Measurements from ENCODE around the gene GLS. TPM values are rescaled to one million over a fixed set of nuclear protein-coding genes. Genes with fewer than 3 reads are reported as not detected.

The GLS gene
- polyA plus RNA-seq (2013, experiment 1 of 2) = 23.2 TPM
- polyA plus RNA-seq (2013, experiment 2 of 2) = 24.7 TPM

- Histone ChIP-seq H3K27ac (replicated peaks; ENCODE audit: low read length) (peak within 1 kb of the TSS; percentile 68), H3K4ac (ENCODE audit: low read length) (no peak within 1 kb of the TSS), H3K18ac (ENCODE audit: low read length) (peak within 1 kb of the TSS; percentile 98), H3K27me3 (ENCODE audit: control insufficient read depth in 3 of 3, insufficient read depth in 3 of 3, low read depth in 1 of 3, low read length in 3 of 3) (no peaks in the 10 kb centered on the region), H3K9me3 (replicated peaks in 1 of 2; ENCODE audit: control insufficient read depth in 2 of 2, insufficient read depth in 1 of 2, low read depth in 1 of 2, low read length in 2 of 2) (no peaks in the 10 kb centered on the region), H2BK5ac (ENCODE audit: low read length) (peak within 1 kb of the TSS; percentile 88), H3K4me1 (ENCODE audit: control insufficient read depth in 2 of 2, insufficient read depth in 1 of 2, low read depth in 1 of 2, low read length in 2 of 2) (peaks cover 1 to 12% of the 10 kb centered on the region in 2 donors), H2AK5ac (ENCODE audit: low read depth, low read length) (peak within 1 kb of the TSS; percentile 88), H2AFZ (ENCODE audit: low read length) (peak within 1 kb of the TSS; percentile 99), H3K79me1 (ENCODE audit: low read depth, low read length) (peaks cover 6% of the 10 kb centered on the region), H3K9ac (ENCODE audit: low read depth, low read length, poor library complexity) (peak within 1 kb of the TSS; percentile 95), H2BK12ac (ENCODE audit: low read length) (peak within 1 kb of the TSS; percentile 73), H3K4me2 (ENCODE audit: insufficient read depth, low read length, poor library complexity, severe bottlenecking) (peak within 1 kb of the TSS; percentile 84), H3K23ac (ENCODE audit: low read depth, low read length, poor library complexity) (peak within 1 kb of the TSS; percentile 97), H4K91ac (ENCODE audit: low read depth, low read length, poor library complexity) (no peak within 1 kb of the TSS), H3K14ac (ENCODE audit: low read length) (peak within 1 kb of the TSS; percentile 89), H3K36me3 (replicated peaks in 1 of 2; ENCODE audit: control insufficient read depth in 2 of 2, insufficient read depth in 2 of 2, low read length in 2 of 2) (peaks cover 0 to 3% of the 10 kb centered on the region in 2 donors), H2BK120ac (ENCODE audit: low read depth, low read length) (no peak within 1 kb of the TSS), H2BK15ac (ENCODE audit: low read length) (peak within 1 kb of the TSS; percentile 83), H4K8ac (ENCODE audit: low read depth, low read length) (peak within 1 kb of the TSS; percentile 43), H3K4me3 (ENCODE audit: low read length in 2 of 2) (peak within 1 kb of the TSS; percentile 83 to 99)
- no CpG with 5 or more reads among the region's 56 CpGs for WGBS, 2 donors (ENCODE audit: extremely low coverage in 2 of 2, insufficient read length in 2 of 2, insufficient replicate concordance in 1 of 2)
- DNase-seq (ENCODE audit: low spot score) = peak; percentile 96
These were observed at the start of gene GLS for GRCh38 chr2:190880378-190881083. GLS (plus strand) TSS chr2:190880821; CDS start chr2:190881085, 264 bp downstream.

- H2BK120ac ChIP-seq (ENCODE audit: low read depth, low read length) = no peak overlapping the region
- H3K9me3 ChIP-seq (replicated peaks in 1 of 2; ENCODE audit: control insufficient read depth in 2 of 2, insufficient read depth in 1 of 2, low read depth in 1 of 2, low read length in 2 of 2) = no peaks in the 10 kb centered on the region
- no CpG with 5 or more reads among the region's 3 CpGs for WGBS, 2 donors (ENCODE audit: extremely low coverage in 2 of 2, insufficient read length in 2 of 2, insufficient replicate concordance in 1 of 2)
These were observed 48.7 kb upstream of the GLS start for GRCh38 chr2:190831941-190832340.

GRCh38 chr2:190834890-190835208, 45.8 kb upstream of the GLS start:
- H4K91ac ChIP-seq (ENCODE audit: low read depth, low read length, poor library complexity) = no peak overlapping the region
- H3K36me3 ChIP-seq (replicated peaks in 1 of 2; ENCODE audit: control insufficient read depth in 2 of 2, insufficient read depth in 2 of 2, low read length in 2 of 2) = no peaks in the 10 kb centered on the region
- H3K4me1 ChIP-seq (ENCODE audit: control insufficient read depth in 2 of 2, insufficient read depth in 1 of 2, low read depth in 1 of 2, low read length in 2 of 2) = no peaks in the 10 kb centered on the region
- no peaks in the 10 kb centered on the region for H3K9me3 ChIP-seq (replicated peaks in 1 of 2; ENCODE audit: control insufficient read depth in 2 of 2, insufficient read depth in 1 of 2, low read depth in 1 of 2, low read length in 2 of 2)
- no peaks in the 10 kb centered on the region for H3K79me1 ChIP-seq (ENCODE audit: low read depth, low read length)
- no peak overlapping the region for H3K27ac ChIP-seq (replicated peaks; ENCODE audit: low read length)
- no peak overlapping the region for H3K9ac ChIP-seq (ENCODE audit: low read depth, low read length, poor library complexity)
- H2BK5ac ChIP-seq (ENCODE audit: low read length) = no peak overlapping the region
- no peak for DNase-seq (ENCODE audit: low spot score)
- H2AK5ac ChIP-seq (ENCODE audit: low read depth, low read length) = no peak overlapping the region
- no peak overlapping the region for H3K18ac ChIP-seq (ENCODE audit: low read length)
- no peak overlapping the region for H3K14ac ChIP-seq (ENCODE audit: low read length)
- no peak overlapping the region for H3K23ac ChIP-seq (ENCODE audit: low read depth, low read length, poor library complexity)
- no peak overlapping the region for H2BK12ac ChIP-seq (ENCODE audit: low read length)
- no peak overlapping the region for H2BK120ac ChIP-seq (ENCODE audit: low read depth, low read length)
- no peak overlapping the region for H2BK15ac ChIP-seq (ENCODE audit: low read length)
- H2AFZ ChIP-seq (ENCODE audit: low read length) = no peak overlapping the region
- no CpG with 5 or more reads among the region's 1 CpG for WGBS, 2 donors (ENCODE audit: extremely low coverage in 2 of 2, insufficient read length in 2 of 2, insufficient replicate concordance in 1 of 2)
- no peak overlapping the region for H3K4me3 ChIP-seq (ENCODE audit: low read length in 2 of 2)
- H3K4ac ChIP-seq (ENCODE audit: low read length) = no peak overlapping the region
- peaks cover 0 to 4% (median 0%) of the 10 kb centered on the region in 3 experiments for H3K27me3 ChIP-seq (ENCODE audit: control insufficient read depth in 3 of 3, insufficient read depth in 3 of 3, low read depth in 1 of 3, low read length in 3 of 3)
- H4K8ac ChIP-seq (ENCODE audit: low read depth, low read length) = no peak overlapping the region
- no peak overlapping the region for H3K4me2 ChIP-seq (ENCODE audit: insufficient read depth, low read length, poor library complexity, severe bottlenecking)

More at GRCh38 chr2:190831941-190832340, 48.7 kb upstream of the GLS start:
- no peaks in the 10 kb centered on the region for H3K79me1 ChIP-seq (ENCODE audit: low read depth, low read length)
- H3K4ac ChIP-seq (ENCODE audit: low read length) = no peak overlapping the region
- no peaks in the 10 kb centered on the region for H3K36me3 ChIP-seq (replicated peaks in 1 of 2; ENCODE audit: control insufficient read depth in 2 of 2, insufficient read depth in 2 of 2, low read length in 2 of 2)
- H4K8ac ChIP-seq (ENCODE audit: low read depth, low read length) = no peak overlapping the region
- no peak for DNase-seq (ENCODE audit: low spot score)
- H2BK15ac ChIP-seq (ENCODE audit: low read length) = no peak overlapping the region
- no peak overlapping the region for H3K9ac ChIP-seq (ENCODE audit: low read depth, low read length, poor library complexity)
- H3K27ac ChIP-seq (replicated peaks; ENCODE audit: low read length) = no peak overlapping the region
- H3K14ac ChIP-seq (ENCODE audit: low read length) = no peak overlapping the region
- no peak overlapping the region for H2AFZ ChIP-seq (ENCODE audit: low read length)
- no peak overlapping the region for H2BK12ac ChIP-seq (ENCODE audit: low read length)
- H3K4me2 ChIP-seq (ENCODE audit: insufficient read depth, low read length, poor library complexity, severe bottlenecking) = no peak overlapping the region
- H2AK5ac ChIP-seq (ENCODE audit: low read depth, low read length) = no peak overlapping the region
- no peak overlapping the region for H4K91ac ChIP-seq (ENCODE audit: low read depth, low read length, poor library complexity)
- no peaks in the 10 kb centered on the region for H3K4me1 ChIP-seq (ENCODE audit: control insufficient read depth in 2 of 2, insufficient read depth in 1 of 2, low read depth in 1 of 2, low read length in 2 of 2)
- peaks cover 0 to 4% (median 0%) of the 10 kb centered on the region in 3 experiments for H3K27me3 ChIP-seq (ENCODE audit: control insufficient read depth in 3 of 3, insufficient read depth in 3 of 3, low read depth in 1 of 3, low read length in 3 of 3)
- no peak overlapping the region for H3K4me3 ChIP-seq (ENCODE audit: low read length in 2 of 2)
- H3K18ac ChIP-seq (ENCODE audit: low read length) = no peak overlapping the region
- H2BK5ac ChIP-seq (ENCODE audit: low read length) = no peak overlapping the region
- no peak overlapping the region for H3K23ac ChIP-seq (ENCODE audit: low read depth, low read length, poor library complexity)

GRCh38 chr2:190835303-190835930, 45.2 kb upstream of the GLS start:
- H2BK5ac ChIP-seq (ENCODE audit: low read length) = no peak overlapping the region
- no CpG with 5 or more reads among the region's 3 CpGs for WGBS, 2 donors (ENCODE audit: extremely low coverage in 2 of 2, insufficient read length in 2 of 2, insufficient replicate concordance in 1 of 2)
- no peak overlapping the region for H2BK15ac ChIP-seq (ENCODE audit: low read length)
- no peak overlapping the region for H2BK12ac ChIP-seq (ENCODE audit: low read length)
- no peaks in the 10 kb centered on the region for H3K9me3 ChIP-seq (replicated peaks in 1 of 2; ENCODE audit: control insufficient read depth in 2 of 2, insufficient read depth in 1 of 2, low read depth in 1 of 2, low read length in 2 of 2)
- no peak overlapping the region for H3K14ac ChIP-seq (ENCODE audit: low read length)
- H3K4ac ChIP-seq (ENCODE audit: low read length) = no peak overlapping the region
- H3K4me3 ChIP-seq (ENCODE audit: low read length in 2 of 2) = no peak overlapping the region
- H4K8ac ChIP-seq (ENCODE audit: low read depth, low read length) = no peak overlapping the region
- no peak overlapping the region for H3K27ac ChIP-seq (replicated peaks; ENCODE audit: low read length)
- H2AFZ ChIP-seq (ENCODE audit: low read length) = no peak overlapping the region
- H3K18ac ChIP-seq (ENCODE audit: low read length) = no peak overlapping the region
- no peaks in the 10 kb centered on the region for H3K4me1 ChIP-seq (ENCODE audit: control insufficient read depth in 2 of 2, insufficient read depth in 1 of 2, low read depth in 1 of 2, low read length in 2 of 2)
- no peak overlapping the region for H3K23ac ChIP-seq (ENCODE audit: low read depth, low read length, poor library complexity)
- peaks cover 0 to 4% (median 0%) of the 10 kb centered on the region in 3 experiments for H3K27me3 ChIP-seq (ENCODE audit: control insufficient read depth in 3 of 3, insufficient read depth in 3 of 3, low read depth in 1 of 3, low read length in 3 of 3)
- no peak overlapping the region for H2AK5ac ChIP-seq (ENCODE audit: low read depth, low read length)
- DNase-seq (ENCODE audit: low spot score) = no peak
- no peaks in the 10 kb centered on the region for H3K79me1 ChIP-seq (ENCODE audit: low read depth, low read length)
- no peak overlapping the region for H2BK120ac ChIP-seq (ENCODE audit: low read depth, low read length)
- no peak overlapping the region for H3K4me2 ChIP-seq (ENCODE audit: insufficient read depth, low read length, poor library complexity, severe bottlenecking)
- no peak overlapping the region for H3K9ac ChIP-seq (ENCODE audit: low read depth, low read length, poor library complexity)
- no peaks in the 10 kb centered on the region for H3K36me3 ChIP-seq (replicated peaks in 1 of 2; ENCODE audit: control insufficient read depth in 2 of 2, insufficient read depth in 2 of 2, low read length in 2 of 2)
- H4K91ac ChIP-seq (ENCODE audit: low read depth, low read length, poor library complexity) = no peak overlapping the region
